GM13977 (cell line): Measurements from ENCODE around the gene ANKRD40CL.
A peak's percentile ranks its signal among the peaks of the same experiment; 100 is the strongest.

ENCODE experiments used
- DNase-seq: peaks from one replicate; pipeline ENCODE4 v3.0.0; 2012; ENCODE audit warnings: low spot score
- CTCF ChIP-seq: IDR thresholded peaks from 2 replicates; pipeline ENCODE4 v1.5.1; 2012; ENCODE audit warnings: mild to moderate bottlenecking, control low read depth; ENCODE audit not compliant: insufficient read depth; ENCODE audit errors: extremely low read depth, missing control alignments
- in situ Hi-C: fragments of 300-500 bp; cut with MboI; formaldehyde crosslinking; loops from one replicate; pipeline ENCODE4 v1.12.0; 2022; ENCODE audit warnings: low sequenced_read_pairs, low pct_unique_long_range_greater_than_20kb, mixed read lengths, inconsistent platforms; ENCODE audit not compliant: unreplicated experiment

Gene ANKRD40CL

GRCh38 chr17:50722746-50723145 is 44.6 kb downstream of the ANKRD40CL start:
- DNase-seq, result no peak
- in situ Hi-C loops, result no loop called here
- no peak for TF ChIP-seq CTCF

GRCh38 chr17:50721194-50722010 is 45.9 kb downstream of the ANKRD40CL start:
- DNase-seq, result peak; percentile 61
- TF ChIP-seq CTCF, result no peak
- in situ Hi-C loops, result no loop called here

GRCh38 chr17:50719924-50720794 is 47.2 kb downstream of the ANKRD40CL start:
- peak; percentile 44 for DNase-seq
- in situ Hi-C loops, result no loop called here
- no peak for TF ChIP-seq CTCF

GRCh38 chr17:50719144-50719923 is 48.0 kb downstream of the ANKRD40CL start, which contains the start of gene LUC7L3:
Gene LUC7L3 (plus strand): TSS chr17:50719603. CDS start chr17:50719733, 130 bp downstream.
- TF ChIP-seq CTCF, result no peak
- peak; percentile 98 for DNase-seq
- in situ Hi-C loops, result no loop called here

DNA sequence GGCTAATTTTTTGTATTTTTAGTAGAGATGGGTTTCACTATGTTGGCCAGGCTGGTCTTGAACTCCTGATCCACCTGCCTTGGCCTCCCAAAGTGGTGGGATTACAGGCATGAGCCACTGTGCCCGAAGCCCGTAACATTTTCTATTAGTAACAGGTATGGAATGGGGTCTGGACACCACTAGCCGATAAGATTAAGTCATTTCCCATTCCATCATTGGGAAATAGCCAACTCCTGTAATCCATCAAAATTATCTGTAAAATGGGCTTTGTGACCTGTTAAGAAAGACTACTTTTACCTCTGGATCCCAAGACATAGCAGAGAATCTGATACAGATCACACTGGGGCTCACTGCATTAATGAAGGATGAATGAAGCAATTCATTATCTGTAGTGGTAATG is 51.8 kb downstream of the ANKRD40CL start:
- in situ Hi-C loops, result no loop called here
- no peak for DNase-seq
- TF ChIP-seq CTCF, result no peak

DNA sequence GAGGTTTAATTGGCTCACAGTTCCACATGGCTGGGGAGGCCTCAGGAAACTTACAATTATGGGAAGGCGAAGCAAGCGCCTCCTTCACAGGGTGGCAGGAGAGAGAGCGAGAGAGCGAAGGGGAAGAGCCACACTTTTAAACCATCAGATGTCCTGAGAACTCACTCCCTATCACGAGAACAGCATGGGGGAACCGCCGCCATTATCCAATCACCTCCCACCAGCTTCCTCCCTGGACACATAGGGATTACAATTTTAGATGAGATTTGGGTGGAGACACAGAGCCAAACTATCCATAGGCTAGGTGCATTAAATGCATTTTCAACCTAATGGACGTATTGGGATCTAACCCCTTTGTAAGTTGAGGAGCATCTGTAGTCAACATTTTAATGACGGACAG is 54.7 kb downstream of the ANKRD40CL start:
- TF ChIP-seq CTCF, result no peak
- DNase-seq, result no peak
- in situ Hi-C loops, result no loop called here
